GM21423 (cell line): ENCODE results near the gene SSUH2.
A peak's percentile ranks its signal among the peaks of the same experiment; 100 is the strongest.
"Not testable (repeated sequence)": the region's sequence is repeated elsewhere in the genome, so short reads cannot be mapped to it uniquely, and the experiment has no call there.

ENCODE experiments used
- ATAC-seq: cut with Tn5 transposase; IDR thresholded peaks from one replicate; pipeline ENCODE4 v1.9.1; 2021; ENCODE audit warnings: mild to moderate bottlenecking, moderate library complexity; ENCODE audit not compliant: unreplicated experiment

SSUH2 gene

DNA sequence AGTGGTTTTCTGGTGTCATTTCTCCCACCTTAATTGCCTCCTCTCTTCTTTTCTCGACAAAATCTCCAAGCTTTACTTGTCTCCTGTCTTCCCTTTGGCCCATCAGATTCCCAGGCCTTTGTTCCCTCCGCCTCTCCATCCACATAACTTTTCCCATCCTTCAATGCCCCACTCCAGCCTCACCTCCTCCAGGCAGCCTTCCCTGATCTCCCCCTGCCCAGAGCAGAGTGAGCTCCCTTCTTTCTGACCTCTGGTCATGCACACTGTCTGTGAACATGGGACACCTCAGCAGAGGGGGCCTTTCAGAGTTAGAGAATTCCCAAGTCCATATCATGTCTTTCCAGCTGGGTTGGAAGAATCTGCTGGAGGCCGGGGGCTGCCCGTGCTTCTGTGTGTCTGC lies 14.6 kb upstream of the SSUH2 start:
- ATAC-seq, result no peak

- peak; percentile 89 for ATAC-seq
Observed at GRCh38 chr3:8658306-8659212, 14.0 kb upstream of the SSUH2 start.

GRCh38 chr3:8657804-8658305 lies 13.3 kb upstream of the SSUH2 start:
- ATAC-seq, result no peak

GRCh38 chr3:8656240-8656639 lies 11.6 kb upstream of the SSUH2 start:
- no peak for ATAC-seq

- ATAC-seq, result no peak
Observed at GRCh38 chr3:8655387-8655835, 10.8 kb upstream of the SSUH2 start.

DNA sequence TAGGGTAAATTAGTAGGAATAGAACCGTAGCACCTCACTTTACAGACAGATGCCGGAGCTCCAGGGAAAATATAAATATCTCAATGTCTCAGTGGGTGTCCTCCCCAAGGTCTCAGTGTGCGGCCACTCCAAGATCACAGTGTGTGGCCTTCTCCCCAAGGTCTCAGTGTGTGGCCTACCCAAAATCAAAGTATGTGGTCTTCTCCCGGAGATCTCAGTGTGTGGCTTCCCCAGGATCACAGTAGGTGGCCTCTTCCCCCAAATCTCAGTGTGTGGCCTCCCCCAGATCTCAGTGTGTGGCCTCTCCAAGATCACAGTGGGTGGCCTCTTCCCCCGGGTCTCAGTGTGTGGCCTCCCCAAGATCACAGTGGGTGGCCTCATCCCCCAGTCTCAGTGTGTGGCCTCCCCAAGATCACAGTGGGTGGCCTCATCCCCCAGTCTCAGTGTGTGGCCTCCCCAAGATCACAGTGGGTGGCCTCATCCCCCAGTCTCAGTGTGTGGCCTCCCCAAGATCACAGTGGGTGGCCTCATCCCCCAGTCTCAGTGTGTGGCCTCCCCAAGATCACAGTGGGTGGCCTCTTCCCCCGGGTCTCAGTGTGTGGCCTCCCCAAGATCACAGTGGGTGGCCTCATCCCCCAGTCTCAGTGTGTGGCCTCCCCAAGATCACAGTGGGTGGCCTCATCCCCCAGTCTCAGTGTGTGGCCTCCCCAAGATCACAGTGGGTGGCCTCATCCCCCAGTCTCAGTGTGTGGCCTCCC lies 10.2 kb upstream of the SSUH2 start:
- ATAC-seq, result not testable (repeated sequence)

DNA sequence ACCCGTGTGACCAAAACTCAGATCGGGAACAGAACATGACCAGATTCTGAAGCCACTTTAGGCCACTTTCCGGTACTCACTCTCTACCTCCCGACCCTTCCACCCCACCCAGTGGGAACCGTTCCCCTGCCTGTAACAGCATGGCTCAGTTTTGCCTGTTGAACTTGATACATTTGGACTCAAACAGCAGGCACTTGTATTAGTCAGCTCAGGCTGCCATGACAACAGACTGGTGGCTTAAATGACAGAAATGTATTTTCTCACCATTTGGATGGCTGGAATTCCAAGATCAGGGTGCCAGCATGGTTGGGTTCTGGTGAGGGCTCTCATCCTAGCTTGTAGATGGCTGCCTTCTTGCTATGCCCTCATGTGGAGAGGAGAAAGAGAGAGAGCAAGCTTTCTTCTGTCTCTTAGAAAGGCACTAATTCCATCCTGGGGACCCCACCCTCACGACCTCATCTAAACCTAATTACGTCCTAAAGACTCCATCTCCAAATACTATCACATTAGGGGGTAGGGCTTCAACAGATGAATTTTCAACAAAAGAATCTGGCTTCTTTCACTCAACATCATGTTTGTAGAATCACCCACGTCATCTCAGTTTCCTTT lies 9.3 kb upstream of the SSUH2 start:
- ATAC-seq, result no peak

- ATAC-seq, result no peak
Observed at GRCh38 chr3:8652324-8652987, 7.9 kb upstream of the SSUH2 start.

- ATAC-seq, result no peak
Observed at GRCh38 chr3:8651418-8652323, 7.1 kb upstream of the SSUH2 start.

DNA sequence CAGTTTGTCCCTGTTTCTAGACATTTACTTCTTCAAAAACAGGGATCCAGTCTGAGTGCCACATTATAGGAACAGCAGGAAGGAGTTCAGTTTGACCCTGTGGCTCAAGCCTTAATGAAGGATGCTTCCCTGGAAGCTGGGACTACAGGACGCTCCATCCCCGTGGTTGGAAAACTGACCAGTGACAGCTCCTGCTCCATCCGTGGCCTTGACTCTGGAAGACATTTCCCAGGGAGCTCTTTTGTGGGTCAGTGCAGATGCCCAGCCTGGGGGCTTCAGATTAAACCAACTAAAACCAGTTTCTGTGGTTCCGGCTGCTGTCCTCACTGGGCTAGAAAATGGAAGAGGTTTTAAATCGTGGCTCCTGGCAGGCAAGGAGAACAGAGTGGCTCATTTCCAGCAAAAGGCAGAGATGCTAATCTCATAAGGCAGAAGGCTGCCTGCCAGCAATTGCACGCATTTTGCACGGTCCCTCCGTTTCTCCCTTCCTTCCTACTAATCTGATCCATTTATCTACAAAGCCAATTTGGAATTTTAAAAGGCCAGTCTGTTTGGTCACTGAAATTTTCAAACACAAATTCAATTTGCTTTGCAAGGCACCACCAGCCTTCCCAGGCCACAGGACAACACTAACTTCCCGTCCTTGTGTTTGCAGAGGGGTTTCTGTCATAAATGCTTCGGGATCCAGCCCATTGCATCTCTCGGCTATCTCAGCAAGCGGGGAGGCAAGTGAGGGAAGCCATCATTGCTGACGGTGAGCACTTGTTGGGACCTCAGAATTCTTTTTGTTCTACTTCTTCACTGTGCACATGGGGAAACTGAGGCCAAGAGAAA lies 6.2 kb upstream of the SSUH2 start:
- no peak for ATAC-seq

GRCh38 chr3:8649757-8650156 lies 5.2 kb upstream of the SSUH2 start:
- ATAC-seq, result no peak

DNA sequence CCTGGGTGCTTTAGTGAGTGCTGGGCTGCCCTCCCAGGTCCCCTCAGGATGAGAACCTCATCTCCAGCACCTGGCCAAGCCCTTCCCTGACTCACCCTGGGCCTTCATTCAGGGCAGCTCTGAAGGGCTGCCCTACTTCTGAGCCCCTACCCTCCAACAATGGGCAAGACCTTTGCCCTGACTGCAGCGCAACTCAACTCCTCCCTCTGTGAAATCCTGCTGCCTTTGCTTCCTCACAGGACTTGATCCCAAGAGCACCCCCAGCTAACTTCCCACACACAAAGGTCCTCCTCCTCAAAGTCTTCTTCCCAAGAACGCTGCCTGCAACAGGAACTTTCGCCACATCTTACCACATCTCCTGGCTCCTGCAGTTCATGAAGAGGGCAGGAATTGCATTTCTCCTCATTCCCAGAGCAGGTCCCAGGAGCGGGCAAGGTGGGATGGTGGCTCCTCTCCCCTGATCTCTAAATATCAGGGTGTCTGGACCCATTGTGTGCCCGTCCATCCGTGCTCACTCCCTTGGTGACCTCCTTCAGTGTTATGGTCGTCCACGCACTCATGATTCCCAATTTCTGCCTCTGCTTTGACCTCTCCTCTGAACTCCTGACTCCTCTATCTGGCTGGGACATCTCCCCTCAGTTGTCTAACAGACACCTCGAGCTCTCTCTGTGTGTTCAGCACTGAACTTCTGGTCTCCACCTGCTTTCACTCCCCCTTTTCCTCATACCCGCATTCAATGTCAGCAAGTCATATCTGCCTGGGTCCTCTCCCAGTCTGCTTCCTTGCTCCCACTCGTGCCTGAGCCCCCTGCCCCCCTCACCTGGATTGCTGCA lies 4.5 kb upstream of the SSUH2 start:
- ATAC-seq, result no peak

DNA sequence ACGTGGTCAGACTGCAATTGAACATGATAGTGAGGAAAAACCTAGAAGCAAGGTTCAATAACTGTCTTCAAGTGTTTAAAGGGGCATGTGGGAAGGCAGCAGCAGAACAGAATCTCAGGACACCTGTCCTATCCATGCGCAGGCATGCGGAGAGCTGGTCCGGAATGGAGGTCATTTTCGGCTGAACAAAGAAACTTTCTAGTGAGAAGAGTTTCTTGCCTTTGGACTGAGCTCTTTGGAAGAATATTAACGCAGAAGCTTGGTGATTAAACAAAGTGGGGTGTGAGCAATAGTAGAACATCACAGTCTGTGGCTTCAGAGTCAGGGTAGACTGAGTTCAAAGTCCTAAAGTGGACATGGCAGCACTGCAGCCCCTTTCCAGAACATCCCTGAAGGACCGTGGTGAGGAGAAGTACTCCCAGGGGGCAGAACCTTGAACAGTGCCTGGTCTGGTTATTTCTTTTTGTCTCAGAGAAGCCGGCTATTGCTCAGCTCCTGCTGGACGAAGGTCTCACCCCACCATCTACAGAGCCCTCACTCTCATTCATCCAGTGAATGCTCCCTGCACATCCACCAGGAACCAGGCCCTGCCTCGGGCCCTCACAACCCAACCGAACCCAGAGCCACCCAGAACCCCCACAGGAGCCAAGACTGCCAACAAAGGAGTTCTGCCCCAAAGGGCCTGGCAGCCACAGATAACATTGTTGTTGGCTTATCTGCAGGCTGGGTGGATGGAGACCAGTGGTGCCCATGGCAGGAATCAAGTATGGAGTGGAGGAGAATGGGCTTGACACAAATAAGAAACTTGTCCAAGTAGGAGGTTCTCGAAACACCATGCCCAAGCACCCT lies 2.8 kb upstream of the SSUH2 start:
- ATAC-seq, result no peak

- no peak for ATAC-seq
Observed at GRCh38 chr3:8646313-8646938, 1.8 kb upstream of the SSUH2 start.

- no peak for ATAC-seq
Observed at GRCh38 chr3:8645712-8646111, 1.1 kb upstream of the SSUH2 start.

- no peak for ATAC-seq
Observed at GRCh38 chr3:8643693-8644365, 769 bp downstream of the SSUH2 start.
